GM12872 (cell line): ENCODE data around the gene THSD1.

ENCODE experiments used
- TF ChIP-seq, protein P1 (sequence below): IDR thresholded peaks from 3 replicates; pipeline ENCODE4 v1.5.1; 2011; ENCODE audit warnings: low read depth, mild to moderate bottlenecking, low read length, moderate library complexity; ENCODE audit not compliant: insufficient read depth

The THSD1 gene

DNA sequence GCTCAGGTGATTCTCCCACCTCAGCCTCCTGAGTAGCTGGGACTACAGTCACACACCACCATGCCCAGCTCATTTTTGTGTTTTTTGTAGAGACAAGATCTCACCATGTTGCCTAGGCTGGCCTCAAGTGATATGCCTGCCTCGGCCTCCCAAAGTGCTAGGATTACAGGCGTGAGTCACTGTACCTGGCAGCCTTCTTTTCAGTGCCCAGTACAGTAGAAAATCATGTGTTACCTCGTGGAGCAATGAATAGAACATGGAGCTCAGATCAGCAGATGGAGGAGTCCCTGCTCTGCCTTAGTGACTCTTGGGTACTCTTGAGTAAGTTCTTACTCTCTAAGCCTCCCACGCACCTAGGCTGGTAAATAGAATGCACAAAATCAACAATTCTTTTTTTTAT is 44.7 kb downstream of the THSD1 start:
- TF ChIP-seq, protein P1, sequence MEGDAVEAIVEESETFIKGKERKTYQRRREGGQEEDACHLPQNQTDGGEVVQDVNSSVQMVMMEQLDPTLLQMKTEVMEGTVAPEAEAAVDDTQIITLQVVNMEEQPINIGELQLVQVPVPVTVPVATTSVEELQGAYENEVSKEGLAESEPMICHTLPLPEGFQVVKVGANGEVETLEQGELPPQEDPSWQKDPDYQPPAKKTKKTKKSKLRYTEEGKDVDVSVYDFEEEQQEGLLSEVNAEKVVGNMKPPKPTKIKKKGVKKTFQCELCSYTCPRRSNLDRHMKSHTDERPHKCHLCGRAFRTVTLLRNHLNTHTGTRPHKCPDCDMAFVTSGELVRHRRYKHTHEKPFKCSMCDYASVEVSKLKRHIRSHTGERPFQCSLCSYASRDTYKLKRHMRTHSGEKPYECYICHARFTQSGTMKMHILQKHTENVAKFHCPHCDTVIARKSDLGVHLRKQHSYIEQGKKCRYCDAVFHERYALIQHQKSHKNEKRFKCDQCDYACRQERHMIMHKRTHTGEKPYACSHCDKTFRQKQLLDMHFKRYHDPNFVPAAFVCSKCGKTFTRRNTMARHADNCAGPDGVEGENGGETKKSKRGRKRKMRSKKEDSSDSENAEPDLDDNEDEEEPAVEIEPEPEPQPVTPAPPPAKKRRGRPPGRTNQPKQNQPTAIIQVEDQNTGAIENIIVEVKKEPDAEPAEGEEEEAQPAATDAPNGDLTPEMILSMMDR: no peak

DNA sequence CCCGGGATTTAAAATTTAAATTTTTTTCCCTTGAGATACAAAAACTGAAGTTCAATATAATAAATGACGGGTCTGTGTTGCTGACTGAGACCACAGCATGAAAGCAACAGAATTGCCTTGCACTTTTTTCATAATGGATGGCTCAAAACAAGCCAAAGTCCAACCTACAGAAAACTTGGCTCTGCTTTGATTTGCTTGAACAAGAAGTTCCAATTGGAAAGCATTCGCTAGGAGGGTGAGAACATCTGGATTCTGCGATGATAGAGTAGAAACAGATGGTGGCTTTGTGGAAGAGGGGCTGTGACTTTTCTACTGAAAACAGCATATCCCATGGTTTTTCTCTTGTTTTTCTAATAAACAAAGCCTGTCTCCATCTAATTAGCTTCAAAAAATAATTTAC is 46.4 kb downstream of the THSD1 start:
- TF ChIP-seq, protein P1: no peak

DNA sequence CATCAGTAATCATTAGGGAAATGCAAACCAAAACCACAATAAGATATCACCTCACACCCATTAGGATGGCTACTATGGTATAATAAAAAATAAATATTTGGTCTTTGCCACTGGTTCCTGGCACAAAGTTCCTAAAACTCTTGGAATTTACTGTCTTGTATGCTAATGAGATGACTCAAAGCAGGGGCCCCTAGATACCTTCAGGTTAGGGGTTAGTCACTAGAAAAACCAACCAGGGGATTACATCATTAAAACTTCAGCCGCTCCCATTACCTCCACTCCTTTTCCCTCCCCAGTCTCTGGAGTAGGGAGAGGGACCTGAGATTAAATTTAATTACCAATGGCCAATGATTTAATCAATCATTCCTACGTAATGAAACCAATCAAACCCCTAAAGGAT is 49.6 kb downstream of the THSD1 start:
- TF ChIP-seq, protein P1: no peak

DNA sequence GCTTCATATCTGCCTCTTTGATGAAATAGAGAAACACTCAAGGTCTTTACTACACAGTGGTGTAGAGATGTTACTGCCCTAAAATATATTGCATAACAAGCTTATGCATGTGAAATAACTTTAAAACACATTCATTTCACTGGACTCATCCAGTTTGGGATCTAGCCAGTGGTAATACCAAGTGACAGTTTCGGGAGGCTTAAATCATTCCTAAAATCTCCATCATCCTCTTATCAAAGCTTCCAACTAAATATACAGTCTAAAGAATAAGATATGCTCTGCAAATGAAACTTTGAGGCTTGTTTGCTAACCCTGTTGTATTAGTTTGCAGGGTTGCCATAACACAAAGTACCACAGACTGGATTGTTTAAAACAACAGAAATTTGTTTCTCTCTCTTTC is 52.8 kb downstream of the THSD1 start:
- TF ChIP-seq, protein P1: no peak

DNA sequence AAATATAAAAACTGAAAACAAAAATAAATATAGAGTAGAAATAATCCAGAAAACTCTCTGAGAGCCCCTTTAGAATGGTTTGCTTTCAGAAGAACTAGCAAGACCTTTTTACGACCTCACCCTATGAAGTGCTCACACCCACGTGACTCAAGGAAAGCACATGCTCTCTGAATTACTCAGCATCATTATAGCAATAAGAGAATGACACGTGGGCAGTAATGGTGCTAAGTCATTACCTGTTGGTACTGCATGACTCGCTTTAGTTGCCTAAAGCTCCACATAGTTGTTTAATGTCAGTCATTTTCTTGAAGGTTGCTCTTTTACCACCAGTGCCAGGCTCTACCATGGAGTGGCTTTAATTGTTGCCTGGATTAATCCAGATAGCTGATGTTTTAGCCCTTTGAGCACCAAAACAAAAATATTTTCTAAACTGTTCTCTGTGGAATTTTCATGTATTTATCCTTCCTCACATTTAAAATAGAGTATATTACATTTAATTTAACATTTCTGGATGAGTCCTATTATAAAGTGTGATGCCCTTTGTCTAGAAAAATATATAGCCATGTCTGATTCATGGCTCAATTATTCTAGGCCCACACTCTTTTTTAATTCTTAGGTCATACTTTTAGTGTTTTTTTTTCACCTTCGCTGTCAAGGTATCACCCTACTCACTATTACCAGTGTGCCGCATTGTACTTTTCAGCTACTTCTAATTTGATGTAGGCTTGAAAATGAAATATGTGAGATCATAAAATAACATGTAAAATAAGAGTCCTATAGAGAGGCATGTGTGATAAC is 56.8 kb downstream of the THSD1 start:
- TF ChIP-seq, protein P1: no peak

DNA sequence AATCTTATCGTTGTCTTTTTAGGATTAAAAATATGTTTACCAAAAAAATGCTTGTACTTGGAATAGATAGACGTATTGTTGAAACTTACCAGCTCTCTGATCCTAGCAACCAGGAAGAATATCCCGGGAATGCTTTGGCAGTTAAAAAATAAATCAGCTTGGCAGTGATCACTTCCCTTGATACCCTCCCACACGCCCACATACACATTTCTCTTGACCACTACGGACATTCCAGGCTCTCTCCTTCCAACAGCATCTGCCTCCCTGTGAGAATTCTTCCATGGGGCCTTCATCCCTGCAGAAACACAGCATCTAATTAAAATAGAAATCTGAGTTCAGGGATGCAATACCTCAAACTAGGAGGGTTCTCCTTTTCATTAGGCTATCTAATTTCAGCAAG is 57.9 kb downstream of the THSD1 start:
- TF ChIP-seq, protein P1: no peak

DNA sequence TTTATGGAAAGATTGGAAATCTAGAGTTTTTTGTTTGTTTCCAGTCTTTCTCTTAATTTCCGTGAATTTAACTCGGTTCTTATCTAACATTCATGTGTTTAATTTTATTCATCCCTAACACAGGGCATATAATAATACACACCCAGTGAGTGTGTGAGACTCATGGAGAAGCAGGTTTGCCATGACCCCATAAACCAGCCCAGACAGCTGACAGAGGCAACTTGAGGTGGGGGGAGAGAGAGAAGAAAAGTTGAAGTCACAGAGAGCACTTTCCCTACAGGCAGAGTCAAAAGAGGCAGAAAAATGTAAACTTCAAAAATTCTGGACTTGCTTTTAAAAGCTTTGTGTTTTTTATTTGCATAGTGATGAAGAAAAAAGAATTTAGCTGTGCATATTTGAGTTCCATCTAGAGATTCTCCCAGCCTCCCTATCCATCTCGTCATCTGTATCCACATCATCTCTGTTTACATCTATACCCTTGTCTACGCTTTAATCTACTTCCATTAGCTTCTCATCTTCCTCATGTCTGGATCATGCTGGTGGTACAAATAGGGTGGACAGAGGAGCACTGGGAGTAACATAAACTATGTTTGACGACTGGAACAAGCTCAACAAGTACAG is 60.2 kb downstream of the THSD1 start:
- TF ChIP-seq, protein P1: no peak
